Ovary (tissue), 9 donors: ENCODE data around the gene CD9. TPM values are rescaled to one million over a fixed set of nuclear protein-coding genes. Genes with fewer than 3 reads are reported as not detected.

Source experiments
- DNase-seq, 5 donors: peaks; one replicate each; pipeline ENCODE4 v3.0.0-alpha.2; 2019 to 2020
- H3K27ac ChIP-seq, 2 donors: fragments of 200-600 bp; one replicate each; pipeline versions ENCODE4 v1.5.1 to v1.8.0; 2019 to 2022
- H3K27me3 ChIP-seq: fragments of 200-600 bp; one replicate; pipeline ENCODE4 v1.8.0; 2022
- H3K36me3 ChIP-seq: fragments of 200-600 bp; sonication (generic); one replicate; pipeline ENCODE4 v1.5.1; 2019
- H3K4me1 ChIP-seq: one replicate; pipeline ENCODE4 v1.8.1; 2013; ENCODE audit warnings: mild to moderate bottlenecking, moderate library complexity; ENCODE audit not compliant: insufficient read depth
- H3K4me3 ChIP-seq: fragments of 200-600 bp; sonication (generic); one replicate; pipeline ENCODE4 v1.5.1; 2017
- H3K9me3 ChIP-seq, 2 donors: fragments of 200-600 bp in 1 of 2; sonication (generic) in 1 of 2; one replicate each; pipeline versions ENCODE4 v1.5.1 to v1.8.1; 2013 to 2019; ENCODE audit warnings: mild to moderate bottlenecking in 1 of 2, moderate library complexity in 1 of 2
- CTCF ChIP-seq, 3 donors: fragments of 450-650 bp in 2 of 3; fragments of 200-600 bp in 1 of 3; IDR thresholded peaks; one replicate each; pipeline versions ENCODE4 v1.5.1 to v1.8.0; 2016 to 2022; ENCODE audit warnings: antibody characterized with exemption in 3 of 3, mild to moderate bottlenecking in 1 of 3
- EP300 ChIP-seq: sonication (generic); formaldehyde crosslinking; IDR thresholded peaks from one replicate; pipeline ENCODE4 v1.6.1; 2017; ENCODE audit warnings: antibody characterized with exemption
- POLR2A ChIP-seq: fragments of 450-650 bp; IDR thresholded peaks from one replicate; pipeline ENCODE4 v1.6.1; 2017; ENCODE audit warnings: antibody characterized with exemption, mild to moderate bottlenecking, moderate library complexity
- WGBS, 3 donors: extraction: QIAGEN DNeasy Blood & Tissue Kit in 1 of 3; methylation state at CpG; one replicate each; pipeline versions ENCODE4 v1.1.5 to v1.1.7; 2013 to 2017; 5-methylcytosine and 5-hydroxymethylcytosine counted together
- intact Hi-C, 4 donors: fragments of 100-400 bp; cut with DNase I; formaldehyde crosslinking; loops; one replicate each; pipeline versions ENCODE4 v1.11.0 to v1.15.1; 2022 to 2023
- polyA plus RNA-seq, 2 donors: library from polyadenylated mRNA; stranded (reverse); fragments of 200-250 nt in 1 of 2; fragments of 350-450 nt in 1 of 2; fragmentation: Illumina TruSeq in 1 of 2; extraction: RNeasy Lipid Tissue Mini Kit (QIAGEN cat#74804) in 1 of 2; gene quantifications; one replicate each; pipeline ENCODE4 v1.2.3, GENCODE V29; 2013 to 2014
- total RNA-seq, 7 donors: library from RNA; depleted of rRNA in 2 of 7; stranded (reverse); fragments of >200 nt in 2 of 7; fragmentation: NEBNext Ultra II Directional in 3 of 7; extraction: Animal tissue kit (Norgen Biotek cat#: 25700) in 3 of 7; gene quantifications; one replicate each; pipeline versions ENCODE4 v1.1.0 to v1.2.4, GENCODE V29; 2016 to 2023
- donor health status: DM: no; HTN: no; CAD: no; lungs with moderate emphysema.
- donor health status: DM: no; HTN: no; CAD: no.
- donor health status: Bipolar disorder and iron deficiency.
- donor health status: DM: yes; HTN: yes; CAD: no.
- donor health status: DM: no; HTN: no; CAD: no.
- donor health status: DM: yes; HTN: yes; CAD: no.

Gene CD9
- total and polyA plus RNA-seq, 9 donors, result 23.9 to 372 (median 60.7) TPM

GRCh38 chr12:6205144-6205539 lies 4.9 kb downstream of the CD9 start:
- 23 to 33% (median 31%) methylated on average over 8 of the region's 8 CpGs for WGBS, 3 donors
- H3K27ac ChIP-seq, result peak overlapping the region in 1 of 2 donors; percentile 21
- no peak overlapping the region for H3K4me3 ChIP-seq
- no peak for TF ChIP-seq POLR2A
- TF ChIP-seq EP300, result no peak
- TF ChIP-seq CTCF (IDR thresholded peaks at IDR 0.05), result no peak
- H3K27me3 ChIP-seq, result no peaks in the 10 kb centered on the region
- H3K4me1 ChIP-seq, result peaks cover 4% of the 10 kb centered on the region
- DNase-seq, result peak; percentile 67 to 79 (median 74)
- no peaks in the 10 kb centered on the region for H3K9me3 ChIP-seq
- no peaks in the 10 kb centered on the region for H3K36me3 ChIP-seq
- intact Hi-C loops, result no loop called here

GRCh38 chr12:6205761-6206160 lies 5.6 kb downstream of the CD9 start:
- Histone ChIP-seq H3K4me3 (no peak overlapping the region), H3K27me3 (no peaks in the 10 kb centered on the region), H3K9me3 (no peaks in the 10 kb centered on the region), H3K36me3 (no peaks in the 10 kb centered on the region), H3K27ac (peak overlapping the region in 1 of 2 donors; percentile 24), H3K4me1 (peaks cover 2% of the 10 kb centered on the region)
- 26 to 43% (median 30%) methylated on average over 2 of the region's 2 CpGs for WGBS, 3 donors
- no peak for DNase-seq
- intact Hi-C loops, result no loop called here
- TF ChIP-seq CTCF (IDR thresholded peaks at IDR 0.05) (no peak), POLR2A (no peak), EP300 (no peak)

- Histone ChIP-seq H3K27me3 (no peaks in the 10 kb centered on the region), H3K27ac (no peak overlapping the region), H3K36me3 (no peaks in the 10 kb centered on the region), H3K4me1 (no peaks in the 10 kb centered on the region), H3K4me3 (no peak overlapping the region), H3K9me3 (no peaks in the 10 kb centered on the region)
- TF ChIP-seq EP300 (no peak), CTCF (IDR thresholded peaks at IDR 0.05) (no peak), POLR2A (no peak)
- no peak for DNase-seq
- intact Hi-C loops, result no loop called here
- 70 to 91% (median 86%) methylated on average over 4 of the region's 4 CpGs for WGBS, 3 donors
These were observed 6.1 kb downstream of the CD9 start for GRCh38 chr12:6206327-6206726.

GRCh38 chr12:6207259-6207925 lies 7.2 kb downstream of the CD9 start:
- no peaks in the 10 kb centered on the region for H3K4me1 ChIP-seq
- WGBS, 3 donors, result 45 to 67% (median 50%) methylated on average over 9 of the region's 9 CpGs
- H3K36me3 ChIP-seq, result no peaks in the 10 kb centered on the region
- no peak for DNase-seq
- no peak overlapping the region for H3K27ac ChIP-seq
- no peaks in the 10 kb centered on the region for H3K9me3 ChIP-seq
- H3K4me3 ChIP-seq, result no peak overlapping the region
- H3K27me3 ChIP-seq, result no peaks in the 10 kb centered on the region
- intact Hi-C loops, result no loop called here
- TF ChIP-seq EP300, result no peak
- TF ChIP-seq POLR2A, result no peak
- TF ChIP-seq CTCF (IDR thresholded peaks at IDR 0.05), result no peak
